OCI-M1 (cell line): ENCODE measurements around the gene SYNE1.

Experiments
- DNase-seq: peaks from one replicate; lab custom pipeline; 2025; lab: John Stamatoyannopoulos, UW

Gene SYNE1

DNA sequence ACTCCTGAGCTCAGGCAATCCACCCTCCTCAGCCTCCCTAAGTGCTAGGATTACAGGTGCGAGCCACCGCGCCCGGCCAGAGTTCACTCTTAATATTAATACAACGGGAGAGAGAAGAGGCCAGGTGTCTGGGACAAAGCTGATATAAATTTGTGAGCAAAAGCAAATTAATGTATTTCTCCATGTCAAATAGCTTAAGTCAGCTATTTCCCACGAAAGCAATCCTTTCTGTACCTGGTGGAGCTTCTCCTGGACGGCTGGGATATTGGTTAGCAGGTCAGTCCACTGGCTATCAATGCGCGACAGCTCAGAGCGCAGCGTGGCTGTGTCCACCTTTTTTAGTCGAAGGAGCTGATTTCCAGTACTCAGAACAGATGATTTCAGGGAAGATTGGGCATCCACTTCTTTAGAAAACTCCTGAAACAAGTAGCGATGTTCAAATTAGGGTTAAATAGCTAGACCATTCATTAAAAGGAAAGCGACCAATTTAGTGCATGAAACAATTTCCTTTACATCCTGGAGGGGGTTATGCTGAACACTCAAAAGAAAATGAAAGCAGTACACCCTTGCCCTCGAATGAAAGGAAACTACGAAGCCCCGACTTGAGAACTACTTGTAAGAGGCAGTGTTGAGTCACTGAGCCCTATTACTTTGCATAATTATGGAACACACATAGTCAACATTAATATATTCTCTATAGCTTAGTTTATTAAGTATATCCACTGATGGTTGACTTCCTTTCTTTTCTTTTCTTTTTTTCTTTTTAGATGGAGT lies 403.4 kb downstream of the SYNE1 start:
- DNase-seq, result no peak

GRCh38 chr6:152232501-152233151 lies 404.5 kb downstream of the SYNE1 start:
- peak; percentile 91 for DNase-seq

DNA sequence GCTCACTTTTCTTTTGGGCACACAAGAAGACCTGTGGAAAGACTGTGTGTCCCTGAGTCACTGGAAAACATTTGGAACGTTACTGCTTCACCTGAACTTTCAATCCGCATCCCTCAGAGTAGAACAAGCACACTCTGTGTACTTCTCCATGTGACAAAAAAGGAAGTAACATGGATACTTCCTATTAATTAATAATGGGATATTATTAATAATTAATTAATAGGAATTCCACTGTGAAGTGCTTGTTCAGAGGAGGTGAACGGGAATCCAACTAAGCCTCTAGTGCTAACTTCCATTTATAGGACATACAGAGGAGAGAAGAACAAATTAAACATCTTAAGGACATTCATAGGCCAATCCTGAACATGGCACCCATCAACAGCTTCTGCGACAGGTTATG lies 407.8 kb downstream of the SYNE1 start:
- no peak for DNase-seq

- no peak for DNase-seq
Measured at GRCh38 chr6:152226119-152226518, 411.0 kb downstream of the SYNE1 start.

DNA sequence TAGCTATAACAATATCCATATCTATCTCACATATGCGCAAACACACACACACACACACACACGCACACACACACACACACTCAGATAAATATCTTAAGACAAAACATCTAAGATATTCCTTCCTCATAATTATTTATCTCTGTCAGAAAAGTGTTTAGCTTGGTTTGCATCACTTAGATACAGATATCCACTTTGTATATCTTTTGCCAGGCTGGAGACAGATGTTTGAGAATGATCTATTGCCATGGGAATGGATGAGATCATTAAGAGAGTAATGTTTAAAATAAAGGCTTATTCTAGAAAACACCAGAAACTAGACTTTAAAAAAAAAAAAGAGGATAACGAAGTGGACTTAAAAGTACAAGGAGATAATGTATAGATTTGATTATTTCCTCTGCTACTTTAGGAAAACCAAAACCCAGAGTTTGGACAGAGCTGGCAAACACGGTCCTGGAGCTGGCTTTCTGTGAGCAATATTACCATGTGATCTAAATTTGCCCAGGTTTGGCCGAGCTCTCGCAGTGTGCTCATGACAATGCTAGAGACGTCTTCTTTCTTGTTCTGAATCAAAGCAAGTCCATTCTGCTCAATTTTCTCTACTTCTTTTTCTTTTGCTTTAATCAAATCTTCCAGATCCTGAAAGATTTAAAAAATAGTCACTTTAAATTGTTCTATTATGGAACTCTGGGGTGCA lies 411.8 kb downstream of the SYNE1 start:
- no peak for DNase-seq

GRCh38 chr6:152223636-152224035 lies 413.5 kb downstream of the SYNE1 start:
- DNase-seq, result no peak

- no peak for DNase-seq
Measured at GRCh38 chr6:152221806-152222628, 415.1 kb downstream of the SYNE1 start.

DNA sequence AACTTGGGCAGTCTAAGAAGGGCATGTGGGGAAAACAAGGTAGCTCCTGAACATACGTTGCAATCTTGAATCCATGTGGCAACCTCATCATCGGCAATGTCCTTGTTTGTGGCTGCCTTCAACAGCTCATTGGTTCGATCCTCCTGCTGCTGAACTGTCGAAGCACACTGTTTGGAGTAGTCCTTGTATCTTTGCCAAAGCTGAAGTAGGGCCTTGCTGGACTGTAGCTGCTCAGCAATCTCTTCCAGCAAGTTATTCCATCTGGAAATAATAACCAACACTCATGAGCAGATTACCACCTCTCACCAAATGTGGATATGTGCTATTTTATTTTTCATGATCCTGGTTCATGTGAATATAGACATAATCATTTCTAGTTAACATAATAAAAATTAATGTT lies 416.4 kb downstream of the SYNE1 start:
- DNase-seq, result no peak

DNA sequence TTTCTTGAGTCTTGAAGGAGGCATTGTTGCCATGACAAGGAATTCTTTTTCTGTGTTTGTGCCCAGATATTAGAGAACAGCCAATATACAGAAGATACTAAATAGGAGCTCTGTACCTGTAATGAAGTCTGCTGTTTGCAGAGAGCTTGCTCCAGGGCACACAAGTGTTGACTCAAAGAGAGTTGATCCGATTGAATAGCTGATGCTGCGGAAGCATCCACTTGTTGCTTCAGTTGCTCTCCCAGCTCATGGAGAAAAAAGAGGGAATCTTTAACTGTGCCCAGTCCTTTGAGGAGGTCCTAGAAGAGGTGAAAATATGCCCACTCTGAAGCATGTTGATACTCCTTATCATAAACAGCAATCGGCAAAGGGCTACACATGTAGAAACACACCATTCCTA lies 418.3 kb downstream of the SYNE1 start:
- DNase-seq, result no peak

DNA sequence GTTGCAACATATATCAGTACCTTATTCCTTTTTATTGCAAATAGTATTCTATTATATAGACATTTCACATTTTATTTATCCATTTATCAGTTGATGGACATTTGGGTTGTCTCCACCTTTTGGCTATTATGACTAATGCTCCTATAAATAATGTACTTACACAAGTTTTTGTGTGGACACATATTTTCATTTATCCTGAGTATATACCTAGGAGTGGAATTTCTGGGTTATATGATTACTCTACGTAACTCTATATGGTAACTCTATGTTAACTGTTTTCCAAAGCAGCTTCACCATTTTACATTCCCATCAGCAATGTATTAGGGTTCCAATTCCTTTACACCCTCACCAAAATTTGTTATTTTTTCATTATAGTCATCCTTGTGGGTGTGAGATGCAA lies 424.7 kb downstream of the SYNE1 start:
- DNase-seq, result no peak

- DNase-seq, result no peak
Measured at GRCh38 chr6:152209211-152209610, 428.0 kb downstream of the SYNE1 start.

- DNase-seq, result no peak
Measured at GRCh38 chr6:152207915-152208714, 429.0 kb downstream of the SYNE1 start.

DNA sequence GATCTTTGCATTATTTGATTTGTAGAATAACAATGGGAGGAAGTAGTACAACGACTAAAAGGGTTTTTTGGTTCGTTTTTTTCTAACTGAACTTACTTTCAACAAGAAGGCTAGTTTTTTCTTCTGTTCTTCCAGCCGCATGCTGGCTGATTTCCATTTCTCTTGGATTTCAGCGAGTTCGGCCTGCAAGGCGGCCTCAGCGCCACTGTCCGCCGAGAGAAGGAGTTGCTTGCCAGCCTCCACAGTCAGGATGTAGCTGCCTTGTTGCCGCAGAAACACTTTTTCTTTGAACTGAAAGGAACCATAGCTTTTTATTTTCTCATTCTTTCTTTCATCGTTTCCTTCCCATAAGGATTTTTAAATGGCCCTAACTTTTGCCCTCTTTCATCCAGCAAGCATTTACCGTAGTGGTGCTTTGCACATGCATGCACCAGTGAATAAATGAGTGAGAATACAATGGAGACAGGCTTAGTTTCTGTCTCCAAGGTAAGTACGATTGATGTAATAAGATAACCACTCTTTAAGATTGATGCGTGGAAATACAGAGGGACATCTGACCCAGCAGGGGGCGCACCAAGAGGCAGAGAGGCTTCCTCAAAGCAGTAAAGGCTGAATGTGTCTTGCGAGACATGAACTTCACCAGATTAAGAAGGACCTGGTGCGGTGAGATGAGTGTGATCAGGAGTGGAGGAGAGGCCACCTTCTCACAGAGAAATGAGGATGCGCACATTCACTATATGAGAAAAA lies 430.9 kb downstream of the SYNE1 start:
- DNase-seq, result peak; percentile 36

GRCh38 chr6:152204591-152204990 lies 432.6 kb downstream of the SYNE1 start:
- no peak for DNase-seq

DNA sequence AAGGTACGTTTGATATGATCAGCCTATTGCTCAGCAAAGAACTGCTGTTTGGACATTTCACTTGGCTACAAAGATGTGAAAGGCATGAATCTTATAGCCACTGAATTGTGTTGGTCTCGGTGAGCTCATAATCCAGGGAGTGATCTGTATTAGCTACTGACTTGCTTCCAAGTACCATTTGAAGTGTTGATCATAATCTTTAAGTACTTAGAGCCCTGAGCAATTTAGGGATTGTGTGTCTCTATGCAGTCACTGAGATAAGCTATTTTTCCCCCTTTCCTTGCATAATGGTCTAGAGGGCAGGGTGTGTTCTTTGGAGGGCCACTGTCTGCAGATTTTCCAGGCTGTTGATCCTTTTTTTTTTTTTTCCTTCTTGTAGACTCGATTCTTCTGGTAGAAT lies 436.0 kb downstream of the SYNE1 start:
- no peak for DNase-seq

GRCh38 chr6:152195896-152196295 lies 441.3 kb downstream of the SYNE1 start:
- DNase-seq, result no peak

GRCh38 chr6:152189736-152190135 lies 447.4 kb downstream of the SYNE1 start:
- no peak for DNase-seq

DNA sequence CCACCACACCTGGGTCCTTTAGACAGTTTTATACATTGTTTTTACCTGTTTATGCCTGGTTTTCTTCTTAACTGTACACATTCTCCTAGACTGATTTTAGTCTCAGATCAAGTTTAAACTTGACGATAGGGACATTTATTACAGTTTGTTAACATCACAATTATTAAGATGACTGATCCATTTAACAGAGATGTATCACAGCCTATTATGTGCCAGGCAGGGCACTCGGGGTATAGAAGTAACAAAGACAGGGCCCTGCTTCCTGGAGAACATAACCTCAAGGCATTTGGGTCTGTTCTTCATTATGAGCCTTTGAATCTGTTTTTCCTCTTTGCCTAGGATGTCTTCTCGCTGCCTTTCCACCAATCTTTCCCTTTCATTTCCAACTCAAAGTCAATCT lies 449.2 kb downstream of the SYNE1 start:
- no peak for DNase-seq

GRCh38 chr6:152186840-152187239 lies 450.3 kb downstream of the SYNE1 start:
- DNase-seq, result no peak

- DNase-seq, result no peak
Measured at GRCh38 chr6:152184917-152185574, 452.1 kb downstream of the SYNE1 start.
